HepG2 (cell line): ENCODE results near the gene FBXW8.

Experiments
- CTCF ChIP-seq: sonication (generic); formaldehyde crosslinking; IDR thresholded peaks from 2 replicates; pipeline ENCODE4 v1.5.0; 2020; ENCODE audit warnings: mild to moderate bottlenecking, missing genetic modification reagents, moderate library complexity
- ELF4 ChIP-seq: sonication (generic); formaldehyde crosslinking; IDR thresholded peaks from 2 replicates; pipeline ENCODE4 v1.5.0; 2020; ENCODE audit warnings: missing genetic modification reagents, mild to moderate bottlenecking, moderate library complexity, borderline replicate concordance
- EZH2 ChIP-seq: conservative IDR thresholded peaks from 2 replicates; pipeline ENCODE4 v1.6.1; 2012; ENCODE audit warnings: mild to moderate bottlenecking, low read depth, low read length, moderate library complexity
- FOXK1 ChIP-seq: sonication (generic); formaldehyde crosslinking; IDR thresholded peaks from 2 replicates; pipeline ENCODE4 v1.4.0; 2020; ENCODE audit warnings: low read depth, missing genetic modification reagents, borderline replicate concordance
- HMG20A ChIP-seq: IDR thresholded peaks from 2 replicates; pipeline ENCODE4 v1.6.1; 2016; ENCODE audit warnings: borderline replicate concordance
- NFAT5 ChIP-seq: sonication (generic); formaldehyde crosslinking; IDR thresholded peaks from 2 replicates; pipeline ENCODE4 v1.4.0; 2020; ENCODE audit warnings: missing genetic modification reagents
- PREB ChIP-seq: sonication (generic); formaldehyde crosslinking; IDR thresholded peaks from 2 replicates; pipeline ENCODE4 v1.4.0; 2020; ENCODE audit warnings: missing genetic modification reagents
- SOX13 ChIP-seq, 3 experiments: fragments of 450-650 bp in 1 of 3; sonication (generic) in 1 of 3; formaldehyde crosslinking in 1 of 3; IDR thresholded peaks in 2 of 3; conservative IDR thresholded peaks in 1 of 3; 2 replicates each; pipeline versions ENCODE4 v1.5.0 to v1.6.1; 2016 to 2020; ENCODE audit warnings: antibody characterized with exemption in 1 of 3, mild to moderate bottlenecking in 1 of 3, missing compliant biosample characterization in 1 of 3, missing genetic modification reagents in 1 of 3, moderate library complexity in 1 of 3
- ZC3H13 ChIP-seq: sonication (generic); formaldehyde crosslinking; IDR thresholded peaks from 2 replicates; pipeline ENCODE4 v1.8.1; 2023; ENCODE audit warnings: mild to moderate bottlenecking, missing genetic modification reagents, moderate library complexity
- ZNF274 ChIP-seq: sonication (generic); formaldehyde crosslinking; IDR thresholded peaks from 2 replicates; pipeline ENCODE4 v1.5.1; 2020; ENCODE audit warnings: mild to moderate bottlenecking, missing genetic modification reagents
- ZNF343 ChIP-seq: sonication (generic); formaldehyde crosslinking; IDR thresholded peaks from 2 replicates; pipeline ENCODE4 v1.4.0; 2020; ENCODE audit warnings: mild to moderate bottlenecking, missing genetic modification reagents
- ZNF773 ChIP-seq: sonication (generic); formaldehyde crosslinking; IDR thresholded peaks from 2 replicates; pipeline ENCODE4 v1.4.0; 2020; ENCODE audit warnings: missing genetic modification reagents, borderline replicate concordance
- TF ChIP-seq, protein P1 (sequence below): sonication (generic); formaldehyde crosslinking; IDR thresholded peaks from 2 replicates; pipeline ENCODE4 v1.4.0; 2020; ENCODE audit warnings: missing genetic modification reagents

GRCh38 chr12:116878567-116879508 is 31.9 kb upstream of the FBXW8 start:
- TF ChIP-seq SOX13 (IDR thresholded peaks at IDR 0.05) (no peak), SOX13 (CRISPR knock-in tag; conservative IDR thresholded peaks at IDR 0.05 in 1 of 2, IDR thresholded peaks at IDR 0.05 in 1 of 2) (no peak), FOXK1 (CRISPR knock-in tag) (no peak), CTCF (CRISPR knock-in tag) (no peak), PREB (CRISPR knock-in tag) (no peak), ZNF274 (CRISPR knock-in tag) (no peak), ZNF773 (CRISPR knock-in tag) (no peak), ZC3H13 (CRISPR knock-in tag) (no peak), ZNF343 (CRISPR knock-in tag) (no peak), HMG20A (CRISPR knock-in tag) (no peak), NFAT5 (CRISPR knock-in tag) (no peak), EZH2 (no peak), ELF4 (CRISPR knock-in tag) (no peak)
- TF ChIP-seq, protein P1, sequence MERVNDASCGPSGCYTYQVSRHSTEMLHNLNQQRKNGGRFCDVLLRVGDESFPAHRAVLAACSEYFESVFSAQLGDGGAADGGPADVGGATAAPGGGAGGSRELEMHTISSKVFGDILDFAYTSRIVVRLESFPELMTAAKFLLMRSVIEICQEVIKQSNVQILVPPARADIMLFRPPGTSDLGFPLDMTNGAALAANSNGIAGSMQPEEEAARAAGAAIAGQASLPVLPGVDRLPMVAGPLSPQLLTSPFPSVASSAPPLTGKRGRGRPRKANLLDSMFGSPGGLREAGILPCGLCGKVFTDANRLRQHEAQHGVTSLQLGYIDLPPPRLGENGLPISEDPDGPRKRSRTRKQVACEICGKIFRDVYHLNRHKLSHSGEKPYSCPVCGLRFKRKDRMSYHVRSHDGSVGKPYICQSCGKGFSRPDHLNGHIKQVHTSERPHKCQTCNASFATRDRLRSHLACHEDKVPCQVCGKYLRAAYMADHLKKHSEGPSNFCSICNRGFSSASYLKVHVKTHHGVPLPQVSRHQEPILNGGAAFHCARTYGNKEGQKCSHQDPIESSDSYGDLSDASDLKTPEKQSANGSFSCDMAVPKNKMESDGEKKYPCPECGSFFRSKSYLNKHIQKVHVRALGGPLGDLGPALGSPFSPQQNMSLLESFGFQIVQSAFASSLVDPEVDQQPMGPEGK (CRISPR knock-in tag) = no peak
